Thyroid gland (tissue), 4 donors: ENCODE data around the gene METTL6. TPM values are rescaled to one million over a fixed set of nuclear protein-coding genes. Genes with fewer than 3 reads are reported as not detected.

Experiments used
- DNase-seq, 2 donors: peaks; one replicate each; pipeline ENCODE4 v3.0.0-alpha.2; 2019
- H3K27ac ChIP-seq, 3 donors: fragments of 200-600 bp; sonication (generic); 1 replicate in 2 of 3; 2 replicates in 1 of 3; pipeline ENCODE4 v1.5.1; 2016 to 2019; ENCODE audit warnings: mild to moderate bottlenecking in 1 of 3, moderate library complexity in 1 of 3
- H3K27me3 ChIP-seq: fragments of 200-600 bp; sonication (generic); one replicate; pipeline ENCODE4 v1.5.1; 2019
- H3K36me3 ChIP-seq, 2 donors: fragments of 200-600 bp; sonication (generic); one replicate each; pipeline ENCODE4 v1.5.1; 2016 to 2019
- H3K4me1 ChIP-seq, 2 donors: fragments of 200-600 bp; sonication (generic); one replicate each; pipeline ENCODE4 v1.5.1; 2017 to 2019
- H3K4me3 ChIP-seq, 3 donors: fragments of 200-600 bp; sonication (generic); replicated peaks in 1 of 3; 1 replicate in 2 of 3; 2 replicates in 1 of 3; pipeline ENCODE4 v1.5.1; 2016; ENCODE audit warnings: mild to moderate bottlenecking in 1 of 3
- H3K9me3 ChIP-seq: fragments of 200-600 bp; sonication (generic); one replicate; pipeline ENCODE4 v1.5.1; 2017
- POLR2A ChIP-seq, 2 donors: fragments of 450-650 bp; IDR thresholded peaks; one replicate each; pipeline ENCODE4 v1.6.1; 2017; ENCODE audit warnings: antibody characterized with exemption in 2 of 2, mild to moderate bottlenecking in 2 of 2, moderate library complexity in 1 of 2
- WGBS, 2 donors: methylation state at CpG; one replicate each; pipeline ENCODE4 v1.1.5; 2017; 5-methylcytosine and 5-hydroxymethylcytosine counted together
- intact Hi-C: fragments of 100-400 bp; cut with DNase I; formaldehyde crosslinking; loops from one replicate; pipeline ENCODE4 v1.15.1; 2023
- total RNA-seq, 4 donors: library from RNA; depleted of rRNA; stranded (reverse); fragments of >200 nt; gene quantifications; one replicate each; pipeline ENCODE4 v1.2.3, GENCODE V29; 2016
- TF ChIP-seq, protein P1 (sequence below), 6 experiments: fragments of 200-600 bp in 3 of 6; fragments of 450-650 bp in 3 of 6; sonication (generic) in 3 of 6; IDR thresholded peaks; one replicate each; pipeline ENCODE4 v1.5.1; 2016 to 2019; ENCODE audit warnings: antibody characterized with exemption in 6 of 6, mild to moderate bottlenecking in 2 of 6, inconsistent platforms in 1 of 6, moderate library complexity in 1 of 6

METTL6 gene
- total RNA-seq, 4 donors from 2014 or later: 20.2 to 20.8 (median 20.5) TPM

DNA sequence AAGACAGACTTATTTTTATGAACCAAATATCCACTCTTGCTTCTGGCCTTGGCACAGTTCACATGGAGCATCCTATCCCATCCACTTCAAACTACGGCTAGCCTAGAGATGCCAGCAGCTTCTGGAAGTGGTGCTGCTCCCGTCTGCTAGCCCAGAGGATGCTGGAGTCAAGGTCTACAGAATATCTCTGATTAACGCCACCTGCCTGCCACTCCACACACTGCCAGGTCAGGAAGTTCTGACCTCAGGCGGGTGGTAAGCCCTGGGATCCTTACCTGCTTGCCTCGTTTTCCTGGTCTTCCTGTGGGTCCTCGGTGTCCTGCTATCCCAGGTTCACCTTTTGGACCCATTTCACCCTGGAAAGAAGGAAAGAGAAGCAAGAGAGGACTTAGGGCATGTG, 42.9 kb upstream of the METTL6 start:
- no peak overlapping the region for H3K27ac ChIP-seq
- no peak for DNase-seq
- no peak overlapping the region for H3K4me3 ChIP-seq
- no peaks in the 10 kb centered on the region for H3K9me3 ChIP-seq
- H3K27me3 ChIP-seq: no peaks in the 10 kb centered on the region
- WGBS, 2 donors: 83 to 92% methylated on average over 6 of the region's 6 CpGs
- TF ChIP-seq, protein P1, sequence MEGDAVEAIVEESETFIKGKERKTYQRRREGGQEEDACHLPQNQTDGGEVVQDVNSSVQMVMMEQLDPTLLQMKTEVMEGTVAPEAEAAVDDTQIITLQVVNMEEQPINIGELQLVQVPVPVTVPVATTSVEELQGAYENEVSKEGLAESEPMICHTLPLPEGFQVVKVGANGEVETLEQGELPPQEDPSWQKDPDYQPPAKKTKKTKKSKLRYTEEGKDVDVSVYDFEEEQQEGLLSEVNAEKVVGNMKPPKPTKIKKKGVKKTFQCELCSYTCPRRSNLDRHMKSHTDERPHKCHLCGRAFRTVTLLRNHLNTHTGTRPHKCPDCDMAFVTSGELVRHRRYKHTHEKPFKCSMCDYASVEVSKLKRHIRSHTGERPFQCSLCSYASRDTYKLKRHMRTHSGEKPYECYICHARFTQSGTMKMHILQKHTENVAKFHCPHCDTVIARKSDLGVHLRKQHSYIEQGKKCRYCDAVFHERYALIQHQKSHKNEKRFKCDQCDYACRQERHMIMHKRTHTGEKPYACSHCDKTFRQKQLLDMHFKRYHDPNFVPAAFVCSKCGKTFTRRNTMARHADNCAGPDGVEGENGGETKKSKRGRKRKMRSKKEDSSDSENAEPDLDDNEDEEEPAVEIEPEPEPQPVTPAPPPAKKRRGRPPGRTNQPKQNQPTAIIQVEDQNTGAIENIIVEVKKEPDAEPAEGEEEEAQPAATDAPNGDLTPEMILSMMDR (IDR thresholded peaks at IDR 0.05): no peak
- TF ChIP-seq POLR2A (IDR thresholded peaks at IDR 0.05): no peak
- no peaks in the 10 kb centered on the region for H3K36me3 ChIP-seq
- intact Hi-C loops: no loop called here
- H3K4me1 ChIP-seq: no peaks in the 10 kb centered on the region

DNA sequence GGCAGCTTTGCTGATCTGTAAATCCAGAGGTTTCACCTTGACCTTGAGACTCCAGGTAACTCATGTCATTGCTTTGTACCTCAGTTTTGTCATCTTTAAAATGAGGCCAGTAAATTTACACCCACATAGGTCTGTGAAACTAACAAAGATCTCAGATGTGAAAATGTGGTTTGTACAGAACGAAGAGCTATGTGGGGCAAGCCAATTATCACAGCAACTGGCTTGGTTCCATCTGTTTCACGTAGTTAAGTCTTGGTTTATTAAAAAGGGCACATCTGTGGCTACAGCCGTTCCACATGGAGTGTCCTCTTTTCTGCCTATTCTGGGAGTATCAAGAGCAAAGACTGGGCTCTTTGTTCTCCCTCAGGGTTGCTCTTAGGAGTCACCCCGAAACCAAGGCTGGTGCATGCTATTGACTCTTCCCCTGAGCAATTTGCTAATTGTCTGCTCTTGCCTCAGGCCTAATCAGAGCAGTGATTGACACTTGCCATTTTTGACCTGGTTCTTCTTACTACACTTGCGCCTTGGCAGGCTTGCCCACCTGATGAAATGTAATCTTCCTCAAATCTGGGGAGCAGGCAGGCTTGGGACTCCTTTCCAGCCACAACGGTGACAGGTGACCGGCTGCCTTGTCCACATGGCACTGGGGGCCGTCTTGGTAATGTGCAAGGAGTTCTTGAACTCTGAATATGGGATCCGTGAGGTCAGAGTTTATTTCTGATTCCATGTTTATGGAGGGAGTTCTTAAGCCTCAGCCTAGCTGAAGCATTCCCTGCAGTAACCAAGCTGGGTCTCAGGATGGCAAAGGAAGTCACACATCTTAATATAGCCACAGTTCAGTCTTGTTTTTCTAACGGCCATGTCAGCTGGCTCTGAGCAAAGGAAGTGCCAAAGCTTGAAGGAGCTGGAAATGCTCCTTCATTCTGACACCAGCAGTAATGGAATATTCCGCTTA, 40.2 kb upstream of the METTL6 start:
- 82 to 88% methylated on average over 11 of the region's 11 CpGs for WGBS, 2 donors
- no peak for TF ChIP-seq POLR2A (IDR thresholded peaks at IDR 0.05)
- TF ChIP-seq, protein P1 (IDR thresholded peaks at IDR 0.05): no peak
- no peaks in the 10 kb centered on the region for H3K9me3 ChIP-seq
- no peak overlapping the region for H3K4me3 ChIP-seq
- no peak overlapping the region for H3K27ac ChIP-seq
- H3K36me3 ChIP-seq: no peaks in the 10 kb centered on the region
- H3K4me1 ChIP-seq: no peaks in the 10 kb centered on the region
- DNase-seq: no peak
- intact Hi-C loops: no loop called here
- no peaks in the 10 kb centered on the region for H3K27me3 ChIP-seq

DNA sequence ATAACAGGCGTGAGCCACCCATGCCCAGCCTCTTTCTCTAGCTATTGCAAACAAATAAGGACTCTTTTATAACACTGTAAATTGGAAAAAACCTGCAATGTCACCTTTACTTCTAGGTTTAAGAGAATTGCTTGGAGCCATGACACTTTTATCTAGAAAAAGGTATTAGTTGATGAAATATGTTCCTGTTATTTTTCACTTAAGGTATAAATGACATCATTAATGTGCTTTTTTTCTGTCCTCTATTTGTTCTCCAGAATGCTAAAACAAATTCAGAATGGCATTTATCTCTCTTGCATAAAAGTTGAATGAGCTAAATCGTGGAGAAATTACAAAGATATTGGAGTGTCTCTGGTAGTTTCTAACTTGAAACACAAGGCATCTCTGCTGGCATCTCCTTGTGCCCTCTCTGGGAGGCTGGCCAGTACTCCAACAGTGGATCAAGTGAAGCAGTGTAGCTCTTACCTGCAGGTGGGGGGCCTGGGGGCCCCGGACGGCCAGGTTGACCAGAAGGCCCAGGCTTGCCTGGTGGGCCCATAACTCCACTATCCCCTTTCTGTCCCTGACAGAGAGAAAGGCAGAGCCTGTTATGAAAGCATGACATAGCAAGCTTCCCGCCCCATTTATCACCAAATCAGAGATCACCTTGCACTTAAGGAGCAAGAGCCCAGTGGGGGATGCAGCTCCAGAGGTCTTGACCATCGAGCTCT, 38.7 kb upstream of the METTL6 start:
- Histone ChIP-seq H3K27ac (no peak overlapping the region), H3K27me3 (no peaks in the 10 kb centered on the region), H3K36me3 (no peaks in the 10 kb centered on the region), H3K4me1 (no peaks in the 10 kb centered on the region), H3K4me3 (no peak overlapping the region), H3K9me3 (no peaks in the 10 kb centered on the region)
- DNase-seq: no peak
- no peak for TF ChIP-seq POLR2A (IDR thresholded peaks at IDR 0.05)
- TF ChIP-seq, protein P1 (IDR thresholded peaks at IDR 0.05): no peak
- WGBS, 2 donors: 89 to 97% methylated on average over 6 of the region's 6 CpGs
- intact Hi-C loops: no loop called here

DNA sequence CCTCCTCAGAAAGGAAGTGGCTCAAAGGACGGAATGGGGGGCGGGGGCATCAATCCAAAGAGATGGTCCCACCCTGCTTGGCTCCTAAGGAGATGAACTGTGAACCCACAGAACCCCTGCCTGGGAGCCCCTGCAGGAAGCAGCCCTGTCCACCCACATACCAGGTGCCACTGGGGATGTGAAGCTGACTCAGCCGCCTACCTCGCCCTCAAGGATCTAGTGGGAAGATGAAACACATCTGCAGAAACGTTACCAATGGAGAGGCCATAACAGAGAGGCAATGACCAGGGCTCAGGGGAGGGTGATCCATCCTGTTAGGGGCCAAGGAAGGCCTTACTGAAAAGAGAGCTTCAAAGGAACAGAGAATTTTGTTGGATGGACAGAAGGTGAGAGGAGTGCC, 35.1 kb upstream of the METTL6 start:
- H3K27ac ChIP-seq: no peak overlapping the region
- H3K4me3 ChIP-seq: no peak overlapping the region
- intact Hi-C loops: no loop called here
- no peaks in the 10 kb centered on the region for H3K4me1 ChIP-seq
- DNase-seq: no peak
- no peaks in the 10 kb centered on the region for H3K27me3 ChIP-seq
- no peaks in the 10 kb centered on the region for H3K9me3 ChIP-seq
- WGBS, 2 donors: 92 to 94% methylated on average over 5 of the region's 5 CpGs
- H3K36me3 ChIP-seq: no peaks in the 10 kb centered on the region
- TF ChIP-seq, protein P1 (IDR thresholded peaks at IDR 0.05): no peak
- TF ChIP-seq POLR2A (IDR thresholded peaks at IDR 0.05): no peak
